Fibroblast of skin of back (primary cell): ENCODE results near the gene GJE1.

Source experiments
- DNase-seq: peaks from one replicate; pipeline ENCODE4 v3.0.0-alpha.2; 2013

Gene GJE1

GRCh38 chr6:142165227-142165626 lies 32.5 kb downstream of the GJE1 start:
- DNase-seq = no peak

- no peak for DNase-seq
These were observed 34.3 kb downstream of the GJE1 start for GRCh38 chr6:142167071-142167470.

GRCh38 chr6:142167486-142167885 lies 34.8 kb downstream of the GJE1 start:
- no peak for DNase-seq

GRCh38 chr6:142171351-142171750 lies 38.6 kb downstream of the GJE1 start:
- DNase-seq = no peak

- DNase-seq = no peak
These were observed 40.0 kb downstream of the GJE1 start for GRCh38 chr6:142172758-142173157.

GRCh38 chr6:142173980-142174379 lies 41.3 kb downstream of the GJE1 start:
- DNase-seq = no peak

GRCh38 chr6:142174703-142175102 lies 42.0 kb downstream of the GJE1 start:
- DNase-seq = no peak

- DNase-seq = no peak
These were observed 45.4 kb downstream of the GJE1 start for GRCh38 chr6:142178129-142178528.

- no peak for DNase-seq
These were observed 49.3 kb downstream of the GJE1 start for GRCh38 chr6:142182004-142182403.

- no peak for DNase-seq
These were observed 50.6 kb downstream of the GJE1 start for GRCh38 chr6:142183351-142183750.

GRCh38 chr6:142184307-142184706 lies 51.6 kb downstream of the GJE1 start:
- DNase-seq = no peak
